H4 (cell line): ENCODE results near the gene CHRM5. TPM values are rescaled to one million over a fixed set of nuclear protein-coding genes. Genes with fewer than 3 reads are reported as not detected.
"Not testable (repeated sequence)": the region's sequence is repeated elsewhere in the genome, so short reads cannot be mapped to it uniquely, and the experiment has no call there.

ENCODE experiments used
- DNase-seq: peaks from one replicate; pipeline ENCODE4 v3.0.0-alpha.2; 2015; ENCODE audit warnings: low spot score
- total RNA-seq: library from RNA; depleted of rRNA; stranded (reverse); fragments of >200 nt; shearing (Covaris generic); gene quantifications from 2 replicates; pipeline ENCODE4 v1.2.3, GENCODE V29; 2014

Gene CHRM5
- total RNA-seq, 1 experiment from 2014 or later = not detected

DNA sequence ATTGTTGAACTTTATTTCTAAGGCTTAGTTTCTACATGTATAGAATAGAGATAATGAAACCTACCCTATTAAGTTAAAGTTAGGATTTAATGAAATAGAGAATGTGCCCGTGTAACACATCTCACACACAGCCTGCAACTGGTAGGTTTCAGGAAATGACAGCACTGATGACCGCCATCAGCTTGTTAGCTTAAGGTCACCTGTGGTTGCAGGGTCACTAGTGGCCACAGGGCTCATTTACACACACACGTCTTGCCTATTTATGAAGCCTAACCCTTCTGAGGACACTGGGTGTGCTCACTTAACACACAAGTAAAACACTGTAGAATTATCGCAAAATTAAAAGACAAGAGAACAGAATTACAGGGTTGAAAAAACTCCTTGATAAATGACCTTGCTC is 20.1 kb downstream of the CHRM5 start:
- DNase-seq = no peak

DNA sequence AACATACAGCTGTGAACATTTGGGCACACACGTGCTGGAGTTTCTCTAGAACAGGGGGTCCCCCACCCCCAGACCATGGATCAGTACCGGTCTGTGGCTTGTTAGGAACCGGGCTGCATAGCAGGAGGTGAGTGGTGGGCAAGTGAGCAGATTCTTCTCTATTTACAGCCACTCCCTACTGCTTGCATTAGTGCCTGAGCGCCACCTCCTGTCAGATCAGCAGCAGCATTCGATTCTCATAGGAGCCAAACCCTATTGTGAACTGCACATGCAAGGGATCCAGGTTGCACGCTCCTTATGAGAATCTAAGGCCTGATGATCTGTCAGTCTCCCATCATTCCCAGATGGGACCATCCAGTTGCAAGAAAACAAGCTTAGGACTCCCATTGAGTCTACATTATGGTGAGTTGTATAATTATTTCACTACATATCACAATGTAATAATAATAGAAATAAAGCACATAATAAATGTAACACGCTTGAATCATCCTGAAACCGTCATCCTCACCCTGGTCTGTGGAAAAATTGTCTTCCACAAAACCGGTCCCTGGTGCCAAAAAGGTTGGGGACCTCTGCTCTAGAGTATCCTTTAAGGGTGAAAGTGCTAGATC is 25.8 kb downstream of the CHRM5 start:
- DNase-seq = peak; percentile 48

- not testable (repeated sequence) for DNase-seq
Measured at GRCh38 chr15:33995666-33996065, 27.4 kb downstream of the CHRM5 start.

DNA sequence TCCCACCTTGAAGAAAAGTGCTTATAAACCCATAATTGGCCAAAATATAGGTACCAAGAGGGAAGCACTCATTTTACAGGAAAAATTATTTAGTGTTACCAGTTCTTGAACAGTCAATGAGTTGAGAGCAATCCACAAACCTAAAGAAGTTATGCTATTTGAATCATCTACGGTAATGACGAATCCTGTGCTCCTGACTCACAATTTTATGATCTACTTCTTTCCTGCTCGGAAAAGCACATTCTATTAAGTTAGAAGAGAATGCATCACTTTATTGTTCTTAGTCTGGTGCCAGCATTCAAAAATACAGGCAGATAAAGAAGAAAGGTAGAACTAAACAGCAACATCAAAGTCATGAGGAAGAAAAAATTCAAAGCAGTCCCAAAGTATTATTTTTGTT is 33.2 kb downstream of the CHRM5 start:
- no peak for DNase-seq

DNA sequence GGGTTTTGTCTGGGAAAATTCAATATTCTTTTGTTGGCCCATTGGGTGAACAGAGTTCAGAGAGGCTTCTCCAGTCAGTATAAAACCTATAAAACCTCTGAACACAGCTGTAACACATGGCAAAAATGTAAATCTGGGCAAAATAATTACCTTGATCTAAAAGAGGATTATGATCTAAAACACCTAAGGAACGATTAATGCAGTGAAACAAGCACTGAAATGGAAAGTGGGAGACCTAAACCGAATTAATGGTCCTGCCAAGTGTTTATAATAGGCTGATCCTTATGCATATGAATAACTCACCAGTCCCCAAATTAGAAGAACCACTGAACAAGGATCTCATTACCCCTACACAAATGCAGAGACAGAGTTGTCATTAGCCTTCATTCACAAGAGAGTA is 38.1 kb downstream of the CHRM5 start:
- no peak for DNase-seq

GRCh38 chr15:34009656-34010055 is 41.4 kb downstream of the CHRM5 start:
- no peak for DNase-seq

DNA sequence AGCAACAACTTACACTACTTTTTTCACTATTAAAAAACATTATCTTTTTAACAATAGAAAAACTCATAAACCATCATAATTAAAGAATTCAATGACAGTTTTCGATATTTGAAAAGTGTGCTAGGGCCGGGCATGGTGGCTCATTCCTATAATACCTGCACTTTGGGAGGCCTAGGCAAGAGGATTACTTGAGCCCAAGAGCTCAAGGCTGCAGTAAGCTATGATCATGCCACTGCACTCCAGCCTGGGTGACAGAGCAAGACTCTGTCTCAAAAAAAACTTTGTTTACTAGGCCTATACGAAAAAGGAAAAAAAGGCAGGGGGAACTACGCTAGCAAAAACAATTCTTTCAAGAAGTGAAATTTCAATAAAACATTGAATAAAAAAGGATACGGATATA is 42.6 kb downstream of the CHRM5 start:
- DNase-seq = no peak

- no peak for DNase-seq
Measured at GRCh38 chr15:34011481-34011880, 43.2 kb downstream of the CHRM5 start.

DNA sequence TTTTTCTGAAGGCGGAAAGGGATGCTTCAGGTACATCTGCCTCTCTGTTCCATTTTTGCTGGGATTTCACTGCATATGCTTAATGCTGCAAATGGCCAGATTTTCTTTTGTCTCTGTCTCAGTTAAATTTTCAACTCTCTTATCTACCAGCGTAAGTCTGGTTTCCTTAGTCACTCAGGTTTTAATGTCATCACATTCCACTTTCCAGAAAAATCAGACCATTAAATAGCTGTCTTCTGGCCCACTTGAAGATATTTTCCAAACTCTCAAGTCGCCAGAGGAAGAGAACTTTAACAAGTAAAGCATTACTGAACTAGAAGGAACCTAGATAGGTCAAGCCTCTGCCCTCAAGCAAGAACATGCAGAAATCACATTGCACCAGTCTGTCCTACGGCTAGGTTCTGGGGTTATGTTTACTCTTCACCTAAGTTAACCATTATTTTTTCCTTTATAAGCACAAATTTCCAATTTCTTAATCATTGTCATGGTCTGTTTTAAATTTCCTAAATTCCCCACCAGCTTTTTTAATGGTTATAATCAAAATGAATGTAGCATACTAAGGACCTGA is 44.2 kb downstream of the CHRM5 start:
- DNase-seq = no peak

- DNase-seq = no peak
Measured at GRCh38 chr15:34013746-34014145, 45.4 kb downstream of the CHRM5 start.

DNA sequence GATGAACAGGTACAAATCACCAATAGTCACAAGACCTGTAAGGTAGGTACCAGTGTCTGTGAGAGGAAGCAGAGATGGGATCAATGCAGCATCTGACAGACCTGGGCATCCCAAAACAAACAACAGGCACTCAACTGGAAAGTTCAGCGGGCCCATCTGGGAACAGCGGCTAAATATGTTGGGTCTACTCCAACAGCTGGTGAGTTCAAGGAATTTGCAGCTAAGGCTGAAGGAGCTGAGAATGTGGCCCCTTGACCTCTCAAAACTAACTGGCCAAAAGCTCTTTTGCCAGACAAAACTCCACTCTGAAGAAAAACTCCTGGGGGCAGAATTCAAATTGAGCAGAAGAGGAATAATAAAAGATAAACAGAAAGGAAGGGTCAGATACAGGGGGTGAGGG is 46.3 kb downstream of the CHRM5 start:
- DNase-seq = no peak

DNA sequence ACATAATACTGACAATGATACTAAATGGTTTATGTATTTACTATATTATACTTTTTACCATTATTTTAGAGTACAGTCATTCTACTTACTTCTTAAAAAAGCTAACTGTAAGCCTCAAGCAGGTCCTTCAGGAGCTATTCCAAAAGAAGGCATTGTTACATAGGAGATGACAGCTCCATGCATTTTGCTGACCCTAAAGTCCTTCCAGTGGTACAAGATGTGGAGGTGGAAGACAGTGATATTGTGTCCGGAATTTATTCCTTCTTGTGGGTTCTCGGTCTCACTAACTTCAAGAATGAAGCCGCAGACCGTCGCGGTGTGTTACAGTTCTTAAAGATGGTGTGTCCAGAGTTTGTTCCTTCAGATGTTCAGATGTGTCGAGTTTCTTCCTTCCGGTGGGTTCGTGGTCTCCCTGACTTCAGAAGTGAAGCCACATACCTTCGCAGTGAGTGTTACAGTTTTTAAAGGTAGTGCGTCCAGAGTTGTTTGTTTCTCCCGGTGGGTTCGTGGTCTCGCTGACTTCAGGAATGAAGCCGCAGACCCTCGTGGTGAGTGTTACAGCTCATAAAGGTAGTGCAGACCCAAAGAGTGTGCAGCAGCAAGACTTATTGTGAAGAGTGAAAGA is 49.8 kb downstream of the CHRM5 start:
- DNase-seq = no peak

- not testable (repeated sequence) for DNase-seq
Measured at GRCh38 chr15:34018738-34019137, 50.4 kb downstream of the CHRM5 start.

DNA sequence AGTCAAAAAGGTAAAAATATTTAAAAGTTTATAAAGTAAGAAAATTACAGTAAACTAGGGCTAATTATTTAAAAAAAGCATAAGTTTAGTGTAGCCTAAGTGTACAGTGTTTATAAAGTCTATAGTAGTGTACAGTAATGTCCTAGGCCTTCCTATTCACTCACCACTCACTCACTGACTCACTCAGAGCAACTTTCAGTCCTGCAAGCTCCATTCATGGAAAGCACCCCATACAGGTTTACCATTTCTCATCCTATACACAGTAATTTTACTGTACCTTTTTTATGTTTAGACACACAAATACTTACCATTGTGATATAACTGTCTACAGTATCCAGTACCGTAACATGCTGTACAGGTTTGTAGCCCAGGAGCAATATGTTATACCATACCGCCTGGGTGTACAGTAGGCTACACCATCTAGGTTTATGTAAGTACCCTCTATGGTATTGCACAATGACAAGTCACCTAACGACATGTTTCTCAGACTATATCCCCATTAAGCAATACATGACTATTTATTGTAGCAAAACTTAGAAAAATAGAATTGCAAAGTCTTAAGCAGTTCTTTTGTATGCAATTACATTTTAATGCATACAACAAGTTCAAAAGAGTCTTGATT is 51.2 kb downstream of the CHRM5 start:
- DNase-seq = no peak

DNA sequence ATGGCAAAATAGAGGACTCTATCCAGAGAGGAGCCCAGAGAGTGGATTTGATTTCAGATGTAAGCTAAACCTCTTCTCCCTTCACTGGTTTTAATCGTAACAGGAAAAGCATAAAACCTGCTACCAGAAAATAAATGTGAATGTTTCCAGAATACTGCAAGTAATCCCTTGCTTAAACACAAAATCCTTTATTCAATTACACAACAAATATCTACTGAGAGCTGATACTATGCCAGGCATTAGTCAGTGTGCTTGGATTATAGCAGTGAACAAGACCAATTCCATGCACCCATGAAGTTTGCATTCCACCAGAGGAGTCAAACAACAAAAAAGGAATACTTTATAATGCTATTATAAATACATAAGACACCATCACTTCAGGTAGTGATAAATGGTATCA is 55.6 kb downstream of the CHRM5 start:
- no peak for DNase-seq

DNA sequence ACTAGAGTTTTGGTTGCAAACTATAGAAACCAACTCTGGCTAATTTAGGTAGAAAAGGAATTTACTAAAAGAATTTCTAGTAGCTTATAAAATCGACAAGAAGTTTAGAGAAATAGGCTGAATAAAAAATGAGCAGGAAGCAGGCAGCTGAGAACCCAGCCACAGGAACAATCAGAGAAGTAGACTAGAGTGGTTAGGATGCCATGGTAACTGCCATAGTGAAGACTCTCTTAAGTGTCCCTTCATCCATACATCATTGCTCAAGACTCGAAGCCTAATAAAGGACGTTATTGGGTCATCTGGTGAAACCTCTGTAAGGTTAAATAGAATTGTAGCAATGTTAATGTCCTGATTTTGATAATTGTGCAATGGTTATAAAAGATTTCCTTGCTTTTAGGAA is 57.0 kb downstream of the CHRM5 start:
- no peak for DNase-seq

DNA sequence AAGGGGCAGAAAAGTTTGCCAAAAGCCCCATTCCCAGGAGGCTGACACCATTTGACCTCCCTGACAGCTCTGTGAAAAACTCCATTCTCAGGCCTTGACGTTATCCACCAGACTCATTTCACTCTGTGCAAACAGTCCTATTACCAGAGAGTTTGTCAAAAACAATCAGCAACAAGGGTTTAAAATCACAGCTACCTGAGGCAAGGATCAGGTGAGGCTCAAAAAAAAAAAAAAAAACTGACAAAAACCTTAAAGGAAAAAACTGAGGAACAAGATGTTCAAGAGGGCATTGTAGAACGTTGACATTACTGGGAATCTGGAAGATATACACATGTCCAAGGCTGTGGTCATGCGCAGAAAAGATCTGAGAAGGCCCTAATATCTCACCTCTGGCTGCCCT is 59.3 kb downstream of the CHRM5 start:
- DNase-seq = no peak

- DNase-seq = no peak
Measured at GRCh38 chr15:34031987-34032760, 63.9 kb downstream of the CHRM5 start.

GRCh38 chr15:34038023-34038870 is 70.0 kb downstream of the CHRM5 start:
- peak; percentile 47 for DNase-seq

GRCh38 chr15:34038871-34039789 is 70.8 kb downstream of the CHRM5 start, which contains the start of gene AVEN:
AVEN (minus strand) TSS chr15:34039204; CDS start chr15:34039046, 158 bp downstream.
- DNase-seq = no peak
